ENCODE results near the gene LRP1B. TPM values are rescaled to one million over a fixed set of nuclear protein-coding genes. Genes with fewer than 3 reads are reported as not detected.

The LRP1B gene
- total and polyA plus RNA-seq, 2 of the 8 experiments (the other 6 are each of a cell fraction or from before 2014, with no cell fraction given) = 0.03 TPM; not detected in 1

DNA sequence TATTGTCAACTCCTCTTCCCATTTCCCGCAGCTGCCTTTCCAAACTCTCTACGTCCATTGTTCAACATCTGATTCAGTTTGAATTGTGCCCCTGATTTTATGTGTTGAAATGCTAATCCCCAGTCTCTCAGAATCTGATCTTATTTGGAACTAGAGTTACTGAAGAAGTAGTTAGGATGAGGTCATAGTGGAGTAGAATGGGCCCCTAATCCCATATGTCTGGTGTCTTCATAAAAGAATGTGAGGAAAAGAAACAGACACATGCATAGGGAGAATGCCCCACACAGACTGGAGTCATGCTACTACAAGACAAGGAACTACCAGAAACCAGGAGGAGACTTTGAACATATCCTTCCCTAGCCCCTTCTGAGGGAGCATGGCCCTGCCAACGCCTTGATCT lies 99.2 kb downstream of the LRP1B start:
- no peaks in the 10 kb centered on the region for H3K79me1 ChIP-seq (ENCODE audit: low read depth, low read length)
- no peak overlapping the region for H2BK120ac ChIP-seq (replicated peaks; ENCODE audit: low read depth, low read length)
- 90% methylated on average over 3 of the region's 3 CpGs; no CpG with 5 or more reads in 1 of the 2 experiments for WGBS, 2 experiments (ENCODE audit: extremely low coverage in 1 of 2, insufficient coverage in 1 of 2, insufficient read length in 1 of 2, insufficient replicate concordance in 2 of 2, low coverage in 1 of 2, low lambda C conversion rate in 2 of 2, missing lambda C conversion rate in 1 of 2)
- H2BK20ac ChIP-seq (ENCODE audit: low read length) = no peak overlapping the region
- H4K8ac ChIP-seq (ENCODE audit: extremely low read depth, insufficient read depth, low read length) = no peak overlapping the region
- no peak overlapping the region for H3K9ac ChIP-seq (replicated peaks in 1 of 4; ENCODE audit: extremely low read depth in 1 of 4, low read depth in 3 of 4, low read length in 3 of 4)
- no peak overlapping the region for H3K56ac ChIP-seq (replicated peaks; ENCODE audit: insufficient read length, low read depth, low read length)
- no peaks in the 10 kb centered on the region for H3K79me2 ChIP-seq (ENCODE audit: control insufficient read depth in 1 of 2, insufficient read depth in 2 of 2, low read length in 2 of 2)
- no peak overlapping the region for H3K4ac ChIP-seq (replicated peaks; ENCODE audit: insufficient read length, low read depth, low read length)
- no peak overlapping the region for H2AK5ac ChIP-seq (ENCODE audit: low read depth, low read length)
- H3K23me2 ChIP-seq (ENCODE audit: low read depth, low read length) = no peaks in the 10 kb centered on the region; the same call in 1 of the 2 replicates
- H4K91ac ChIP-seq (replicated peaks; ENCODE audit: insufficient read length, low read length) = no peak overlapping the region
- no peak overlapping the region for H2BK5ac ChIP-seq (ENCODE audit: low read depth, low read length)
- H3K23ac ChIP-seq (ENCODE audit: insufficient read length) = no peak overlapping the region
- H4K5ac ChIP-seq (ENCODE audit: insufficient read length, low read depth, low read length) = no peak overlapping the region
- H3K36me3 ChIP-seq (ENCODE audit: control insufficient read depth in 2 of 4, insufficient read depth in 4 of 4, low read length in 3 of 4) = no peaks in the 10 kb centered on the region
- no peak overlapping the region for H3K4me2 ChIP-seq (ENCODE audit: insufficient read depth in 1 of 2, low read depth in 2 of 2, low read length in 2 of 2)
- no peak for DNase-seq (ENCODE audit: low read depth in 1 of 2, low spot score in 2 of 2)
- no peak overlapping the region for H3K4me3 ChIP-seq (ENCODE audit: extremely low read depth in 1 of 4, insufficient read depth in 2 of 4, low read depth in 3 of 4, low read length in 4 of 4)
- no peak overlapping the region for H3K27ac ChIP-seq (ENCODE audit: low read depth, low read length)
- H3K9me3 ChIP-seq (ENCODE audit: insufficient read depth in 2 of 2, low read depth in 1 of 2, low read length in 1 of 2) = 0 out of 4 replicates have a peak, but pooled peaks cover 0 to 3% of the 10 kb centered on the region in 2 experiments
- no peaks in the 10 kb centered on the region; a peak in 1 of 7 replicates for H3K4me1 ChIP-seq (replicated peaks in 1 of 4; ENCODE audit: control insufficient read depth in 3 of 4, insufficient read depth in 4 of 4, low read length in 3 of 4)
- H3K14ac ChIP-seq (ENCODE audit: insufficient read length) = no peak overlapping the region
- no peak overlapping the region for H2AFZ ChIP-seq (ENCODE audit: low read length)
- ChIA-PET POLR2A (ENCODE audit: partially characterized antibody) (no interaction called here), CTCF (ENCODE audit: partially characterized antibody) (no interaction called here)
- no peaks in the 10 kb centered on the region for H3K27me3 ChIP-seq (replicated peaks in 1 of 4; ENCODE audit: control insufficient read depth in 3 of 4, extremely low read depth in 1 of 4, insufficient read depth in 3 of 4, low read length in 3 of 4)
- no peaks in the 10 kb centered on the region for H4K20me1 ChIP-seq (replicated peaks in 1 of 2; ENCODE audit: control insufficient read depth in 1 of 2, insufficient read depth in 2 of 2, low read length in 2 of 2)
- no peak for FAIRE-seq
- no peak overlapping the region for H3K18ac ChIP-seq (ENCODE audit: extremely low read depth, low read length)
- H2BK12ac ChIP-seq (ENCODE audit: low read depth, low read length) = no peak overlapping the region
- H2BK15ac ChIP-seq (ENCODE audit: low read length) = no peak overlapping the region
- TF ChIP-seq JUND (IDR thresholded peaks at IDR 0.05; ENCODE audit: low read length) = no peak
- TF ChIP-seq CHD1 (IDR thresholded peaks at IDR 0.05; ENCODE audit: low read depth, low read length) = no peak
- no peak for TF ChIP-seq KDM4A (IDR thresholded peaks at IDR 0.05; ENCODE audit: low read depth, low read length, severe bottlenecking)
- no peak for TF ChIP-seq PHF8 (conservative IDR thresholded peaks at IDR 0.05; ENCODE audit: low read depth, low read length)
- TF ChIP-seq, protein P1, sequence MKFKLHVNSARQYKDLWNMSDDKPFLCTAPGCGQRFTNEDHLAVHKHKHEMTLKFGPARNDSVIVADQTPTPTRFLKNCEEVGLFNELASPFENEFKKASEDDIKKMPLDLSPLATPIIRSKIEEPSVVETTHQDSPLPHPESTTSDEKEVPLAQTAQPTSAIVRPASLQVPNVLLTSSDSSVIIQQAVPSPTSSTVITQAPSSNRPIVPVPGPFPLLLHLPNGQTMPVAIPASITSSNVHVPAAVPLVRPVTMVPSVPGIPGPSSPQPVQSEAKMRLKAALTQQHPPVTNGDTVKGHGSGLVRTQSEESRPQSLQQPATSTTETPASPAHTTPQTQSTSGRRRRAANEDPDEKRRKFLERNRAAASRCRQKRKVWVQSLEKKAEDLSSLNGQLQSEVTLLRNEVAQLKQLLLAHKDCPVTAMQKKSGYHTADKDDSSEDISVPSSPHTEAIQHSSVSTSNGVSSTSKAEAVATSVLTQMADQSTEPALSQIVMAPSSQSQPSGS (IDR thresholded peaks at IDR 0.05; ENCODE audit: low read length) = no peak
- TF ChIP-seq EP300 (IDR thresholded peaks at IDR 0.05; ENCODE audit: borderline replicate concordance in 1 of 2, low read depth in 2 of 2, low read length in 2 of 2) = no peak
- TF ChIP-seq, protein P2, sequence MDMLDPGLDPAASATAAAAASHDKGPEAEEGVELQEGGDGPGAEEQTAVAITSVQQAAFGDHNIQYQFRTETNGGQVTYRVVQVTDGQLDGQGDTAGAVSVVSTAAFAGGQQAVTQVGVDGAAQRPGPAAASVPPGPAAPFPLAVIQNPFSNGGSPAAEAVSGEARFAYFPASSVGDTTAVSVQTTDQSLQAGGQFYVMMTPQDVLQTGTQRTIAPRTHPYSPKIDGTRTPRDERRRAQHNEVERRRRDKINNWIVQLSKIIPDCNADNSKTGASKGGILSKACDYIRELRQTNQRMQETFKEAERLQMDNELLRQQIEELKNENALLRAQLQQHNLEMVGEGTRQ (IDR thresholded peaks at IDR 0.05; ENCODE audit: low read length) = no peak
- TF ChIP-seq, protein P3, sequence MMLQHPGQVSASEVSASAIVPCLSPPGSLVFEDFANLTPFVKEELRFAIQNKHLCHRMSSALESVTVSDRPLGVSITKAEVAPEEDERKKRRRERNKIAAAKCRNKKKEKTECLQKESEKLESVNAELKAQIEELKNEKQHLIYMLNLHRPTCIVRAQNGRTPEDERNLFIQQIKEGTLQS (IDR thresholded peaks at IDR 0.05; ENCODE audit: insufficient read depth, low read depth, low read length) = no peak
- no peak for TF ChIP-seq HDAC2 (IDR thresholded peaks at IDR 0.05; ENCODE audit: borderline replicate concordance in 1 of 2, low read depth in 2 of 2, low read length in 2 of 2)
- TF ChIP-seq TAF7 (optimal IDR thresholded peaks at IDR 0.05; ENCODE audit: borderline replicate concordance, low read depth, low read length) = no peak

Measured in H1 (cell line).